GM23338 (cell line): ENCODE measurements around the gene C10orf53.

Source experiments
- JUNB ChIP-seq: IDR thresholded peaks from one replicate; pipeline ENCODE4 v1.6.1; 2016; ENCODE audit warnings: antibody characterized with exemption; ENCODE audit not compliant: unreplicated experiment
- NANOG ChIP-seq: IDR thresholded peaks from 2 replicates; pipeline ENCODE4 v1.6.1; 2016; ENCODE audit warnings: antibody characterized with exemption, borderline replicate concordance
- POLR2AphosphoS5 ChIP-seq: IDR thresholded peaks from 2 replicates; pipeline ENCODE4 v1.6.1; 2016; ENCODE audit warnings: antibody characterized with exemption, low read depth
- ZNF114 ChIP-seq: fragments of 250-450 bp; sonication (Bioruptor Pico); IDR thresholded peaks from 2 replicates; pipeline ENCODE4 v1.5.0; 2020; ENCODE audit warnings: mild to moderate bottlenecking, moderate library complexity
- TF ChIP-seq, protein P1 (sequence below), 2 experiments: fragments of 200-600 bp in 1 of 2; sonication (generic) in 1 of 2; conservative IDR thresholded peaks; 2 replicates each; pipeline versions ENCODE4 v1.5.1 to v1.6.1; 2016 to 2017; ENCODE audit warnings: antibody characterized with exemption in 2 of 2, low read depth in 2 of 2, mild to moderate bottlenecking in 2 of 2, moderate library complexity in 1 of 2

DNA sequence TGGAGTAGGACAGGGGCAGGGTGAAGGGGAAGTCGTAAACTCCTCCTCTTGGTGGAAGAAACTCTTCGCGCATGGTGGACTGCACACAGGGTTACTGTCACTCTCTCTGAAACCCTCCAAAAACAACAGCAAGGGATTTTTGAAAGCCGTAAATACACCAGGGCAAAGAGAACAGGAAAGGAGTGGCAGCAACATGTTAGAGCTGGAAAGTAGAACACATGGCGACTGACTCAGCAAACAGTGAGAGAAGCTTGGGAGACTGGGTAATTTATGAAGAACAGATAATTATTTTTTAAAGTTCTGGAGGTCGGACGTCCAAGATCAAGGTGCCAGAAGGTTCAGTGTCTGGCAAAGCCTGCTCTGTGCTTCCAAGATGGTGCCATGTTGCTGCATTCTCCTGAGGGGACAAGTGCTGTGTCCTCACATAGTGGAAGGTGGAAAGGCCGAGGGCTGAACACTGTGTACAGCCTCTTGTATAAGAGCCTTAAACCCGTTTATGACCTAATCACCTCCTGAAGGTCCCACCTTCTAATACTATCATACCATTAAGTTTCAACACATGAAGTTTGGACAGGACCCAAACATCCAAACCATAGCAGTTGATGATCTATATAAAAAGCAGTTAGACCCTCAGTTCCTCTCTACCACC is 22.5 kb upstream of the C10orf53 start:
- TF ChIP-seq ZNF114 (CRISPR knock-in tag) (no peak), JUNB (no peak), POLR2AphosphoS5 (no peak), NANOG (no peak)
- TF ChIP-seq, protein P1, sequence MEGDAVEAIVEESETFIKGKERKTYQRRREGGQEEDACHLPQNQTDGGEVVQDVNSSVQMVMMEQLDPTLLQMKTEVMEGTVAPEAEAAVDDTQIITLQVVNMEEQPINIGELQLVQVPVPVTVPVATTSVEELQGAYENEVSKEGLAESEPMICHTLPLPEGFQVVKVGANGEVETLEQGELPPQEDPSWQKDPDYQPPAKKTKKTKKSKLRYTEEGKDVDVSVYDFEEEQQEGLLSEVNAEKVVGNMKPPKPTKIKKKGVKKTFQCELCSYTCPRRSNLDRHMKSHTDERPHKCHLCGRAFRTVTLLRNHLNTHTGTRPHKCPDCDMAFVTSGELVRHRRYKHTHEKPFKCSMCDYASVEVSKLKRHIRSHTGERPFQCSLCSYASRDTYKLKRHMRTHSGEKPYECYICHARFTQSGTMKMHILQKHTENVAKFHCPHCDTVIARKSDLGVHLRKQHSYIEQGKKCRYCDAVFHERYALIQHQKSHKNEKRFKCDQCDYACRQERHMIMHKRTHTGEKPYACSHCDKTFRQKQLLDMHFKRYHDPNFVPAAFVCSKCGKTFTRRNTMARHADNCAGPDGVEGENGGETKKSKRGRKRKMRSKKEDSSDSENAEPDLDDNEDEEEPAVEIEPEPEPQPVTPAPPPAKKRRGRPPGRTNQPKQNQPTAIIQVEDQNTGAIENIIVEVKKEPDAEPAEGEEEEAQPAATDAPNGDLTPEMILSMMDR (conservative IDR thresholded peaks at IDR 0.05; ENCODE audit: low read depth in 2 of 2), result no peak
